Heart left ventricle (tissue), 13 donors: ENCODE data around the gene PLCH1.

Experiments used
- POLR2A ChIP-seq, 2 donors: fragments of 450-650 bp; IDR thresholded peaks; one replicate each; pipeline ENCODE4 v1.6.1; 2017; ENCODE audit warnings: antibody characterized with exemption in 2 of 2, mild to moderate bottlenecking in 2 of 2, moderate library complexity in 2 of 2
- TF ChIP-seq, protein P1 (sequence below), 12 donors: fragments of 200-600 bp; sonication (generic) in 4 of 12; IDR thresholded peaks; one replicate each; pipeline versions ENCODE4 v1.5.0 to v1.8.0; 2018 to 2022; ENCODE audit warnings: antibody characterized with exemption in 12 of 12, mild to moderate bottlenecking in 5 of 12
- donor health status: ischemic (EF 13 %, LVEDD 7.1; RV severe dilation, severe dysfunction).
- donor health status: DM: no; HTN: yes; CAD: no.
- donor health status: DM: no; HTN: no; CAD: no.
- donor health status: ischemic (EF 25% LVEDD 6.9; RV normal size, moderate dysfunction).
- donor health status: ischemic (EF 25% LVEDD 5.7; RV mildly dilated, moderate dysfunction).
- donor health status: ischemic (EF 35%, LVEDD 5.7; RV mildly dilated, moderate dysfunction).
- donor health status: nonischemic (EF 11% LVEDD 7.7; RV severe dilation, severe dysfunction).
- donor health status: DM: yes; HTN: yes; CAD: no.
- donor health status: PGD.
- donor health status: ischemic (EF 29% LVEDD 5.4; RV normal size, mild dysfunction).
- donor health status: nonischemic (EF 23%, LVEDD 6.1; RV moderate dilation, normal function).

DNA sequence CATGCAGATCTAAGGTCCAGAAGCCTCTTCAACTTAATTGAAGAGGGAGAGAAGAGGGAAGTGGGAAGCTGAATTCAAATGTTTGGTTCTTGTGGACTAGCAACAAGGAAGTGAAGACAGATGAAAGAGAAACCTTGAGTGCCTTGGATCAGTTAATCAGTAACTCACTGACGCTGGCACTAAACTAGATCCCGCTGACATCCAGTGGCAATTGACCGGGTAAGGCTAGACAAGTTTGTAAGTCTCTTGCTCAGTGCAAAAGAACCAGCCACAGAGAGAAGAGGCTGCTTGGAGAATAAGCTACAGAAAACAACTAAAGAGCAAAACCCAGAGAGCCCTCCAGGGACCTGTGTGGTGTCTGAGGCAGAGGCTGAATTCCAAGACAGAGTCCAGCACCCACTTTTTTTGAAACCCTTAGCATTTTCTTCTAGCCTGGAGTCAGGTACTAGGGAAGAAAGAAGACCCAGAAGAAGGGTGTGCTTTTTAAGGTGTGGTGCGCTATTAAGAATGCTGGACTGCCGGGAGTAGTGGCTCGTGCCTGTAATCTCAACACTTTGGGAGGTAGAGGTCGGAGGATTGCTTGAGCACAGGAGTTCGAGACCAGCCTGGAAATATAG, 6.9 kb downstream of the PLCH1 start:
- TF ChIP-seq, protein P1, sequence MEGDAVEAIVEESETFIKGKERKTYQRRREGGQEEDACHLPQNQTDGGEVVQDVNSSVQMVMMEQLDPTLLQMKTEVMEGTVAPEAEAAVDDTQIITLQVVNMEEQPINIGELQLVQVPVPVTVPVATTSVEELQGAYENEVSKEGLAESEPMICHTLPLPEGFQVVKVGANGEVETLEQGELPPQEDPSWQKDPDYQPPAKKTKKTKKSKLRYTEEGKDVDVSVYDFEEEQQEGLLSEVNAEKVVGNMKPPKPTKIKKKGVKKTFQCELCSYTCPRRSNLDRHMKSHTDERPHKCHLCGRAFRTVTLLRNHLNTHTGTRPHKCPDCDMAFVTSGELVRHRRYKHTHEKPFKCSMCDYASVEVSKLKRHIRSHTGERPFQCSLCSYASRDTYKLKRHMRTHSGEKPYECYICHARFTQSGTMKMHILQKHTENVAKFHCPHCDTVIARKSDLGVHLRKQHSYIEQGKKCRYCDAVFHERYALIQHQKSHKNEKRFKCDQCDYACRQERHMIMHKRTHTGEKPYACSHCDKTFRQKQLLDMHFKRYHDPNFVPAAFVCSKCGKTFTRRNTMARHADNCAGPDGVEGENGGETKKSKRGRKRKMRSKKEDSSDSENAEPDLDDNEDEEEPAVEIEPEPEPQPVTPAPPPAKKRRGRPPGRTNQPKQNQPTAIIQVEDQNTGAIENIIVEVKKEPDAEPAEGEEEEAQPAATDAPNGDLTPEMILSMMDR (IDR thresholded peaks at IDR 0.05) = no peak
- TF ChIP-seq POLR2A (IDR thresholded peaks at IDR 0.05) = no peak
